ENCODE measurements around the gene CRLF2.
A peak's percentile ranks its signal among the peaks of the same experiment; 100 is the strongest.
"Not testable (repeated sequence)": the region's sequence is repeated elsewhere in the genome, so short reads cannot be mapped to it uniquely, and the experiment has no call there.

CRLF2 gene

GRCh38 chrX:1215123-1215823, 2.8 kb upstream of the CRLF2 start:
- H3K4me3 ChIP-seq (ENCODE audit: low read depth, low read length) = no peak overlapping the region

GRCh38 chrX:1213971-1214370, 1.5 kb upstream of the CRLF2 start:
- H3K4me3 ChIP-seq (ENCODE audit: low read depth, low read length) = no peak overlapping the region

DNA sequence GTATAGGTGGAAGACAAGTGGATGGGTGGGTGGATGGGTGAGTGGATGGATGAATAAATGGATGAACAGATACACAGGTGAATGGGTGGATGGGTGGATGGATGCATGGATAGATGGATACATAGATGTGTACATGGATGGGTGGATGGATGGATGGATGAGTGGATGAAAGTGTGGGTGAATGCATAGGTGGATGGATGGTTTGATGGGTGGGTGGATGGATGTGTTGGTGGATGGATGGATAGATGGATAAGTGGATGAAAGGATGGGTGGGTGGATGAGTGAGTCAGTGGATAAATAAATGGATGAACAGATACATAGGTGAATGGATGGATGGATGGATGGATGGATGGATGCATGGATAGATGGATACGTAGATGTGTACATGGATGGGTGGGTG, 1.6 kb downstream of the CRLF2 start:
- H3K4me3 ChIP-seq (ENCODE audit: low read depth, low read length) = no peak overlapping the region

DNA sequence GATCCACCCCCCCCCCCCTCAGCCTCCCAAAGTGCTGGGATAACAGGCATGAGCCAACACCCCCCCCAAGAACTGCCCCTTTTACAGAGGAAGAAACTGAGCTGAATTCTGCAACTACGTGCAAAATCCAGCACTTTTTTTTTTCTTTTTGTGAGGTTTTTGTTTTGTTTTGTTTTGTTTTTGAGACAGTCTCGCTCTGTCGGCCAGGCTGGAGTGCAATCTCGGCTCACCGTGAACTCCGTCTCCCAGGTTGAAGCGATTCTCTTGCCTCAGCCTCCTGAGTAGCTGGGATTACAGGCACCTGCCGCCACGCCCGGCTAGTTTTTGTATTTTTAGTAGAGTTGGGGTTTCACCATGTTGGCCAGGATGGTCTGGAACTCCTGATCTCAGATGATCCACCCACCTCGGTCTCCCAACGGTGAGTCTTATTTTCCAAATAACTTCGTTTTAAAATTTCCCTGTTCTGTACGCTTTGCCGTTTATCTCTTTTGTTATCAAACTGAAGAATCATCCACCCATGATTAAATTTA, 4.9 kb downstream of the CRLF2 start:
- no peak overlapping the region for H3K4me3 ChIP-seq (ENCODE audit: low read depth, low read length)

DNA sequence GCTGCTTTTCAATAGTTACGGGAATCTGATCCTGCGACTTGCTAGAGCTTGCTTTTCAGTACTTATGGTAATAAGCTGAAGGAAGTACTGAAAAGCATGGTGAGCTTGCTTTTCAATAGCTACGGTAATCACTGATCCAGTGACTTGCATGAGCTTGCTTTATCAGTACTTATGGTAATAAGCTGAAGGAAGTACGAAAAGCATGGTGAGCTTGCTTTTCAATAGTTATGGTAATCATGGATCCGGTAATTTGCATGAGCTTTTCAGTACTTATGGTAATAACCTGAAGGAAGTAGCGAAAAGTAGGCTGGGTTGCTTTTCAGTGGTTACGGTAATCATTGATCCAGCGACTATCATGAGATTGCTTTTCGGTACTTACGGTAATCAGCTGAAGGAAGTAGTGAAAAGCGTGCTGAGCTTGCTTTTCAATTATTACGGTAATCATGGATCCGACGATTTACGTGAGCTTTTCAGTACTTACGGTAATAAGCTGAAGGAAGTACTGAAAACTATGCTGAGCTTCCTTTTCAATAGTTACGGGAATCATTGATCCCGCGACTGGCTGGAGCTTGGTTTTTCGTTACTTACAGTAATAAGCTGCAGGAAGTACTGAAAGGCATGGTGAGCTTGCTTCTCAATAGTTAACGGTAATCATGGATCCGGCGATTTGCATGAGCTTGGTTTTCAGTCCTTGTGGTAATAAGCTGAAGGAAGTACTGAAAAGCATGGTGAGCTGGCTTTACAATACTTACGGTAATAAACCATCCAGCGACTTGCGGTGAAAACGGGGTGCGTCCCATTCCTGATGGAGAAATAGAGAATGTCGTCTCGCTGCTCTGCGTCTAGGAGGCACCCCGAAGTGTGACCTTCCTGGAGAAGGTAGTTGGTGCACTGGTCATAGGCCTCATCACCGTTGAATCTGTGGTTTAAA, 6.5 kb downstream of the CRLF2 start:
- peak overlapping the region; percentile 62 for H3K4me3 ChIP-seq (ENCODE audit: low read depth, low read length)

DNA sequence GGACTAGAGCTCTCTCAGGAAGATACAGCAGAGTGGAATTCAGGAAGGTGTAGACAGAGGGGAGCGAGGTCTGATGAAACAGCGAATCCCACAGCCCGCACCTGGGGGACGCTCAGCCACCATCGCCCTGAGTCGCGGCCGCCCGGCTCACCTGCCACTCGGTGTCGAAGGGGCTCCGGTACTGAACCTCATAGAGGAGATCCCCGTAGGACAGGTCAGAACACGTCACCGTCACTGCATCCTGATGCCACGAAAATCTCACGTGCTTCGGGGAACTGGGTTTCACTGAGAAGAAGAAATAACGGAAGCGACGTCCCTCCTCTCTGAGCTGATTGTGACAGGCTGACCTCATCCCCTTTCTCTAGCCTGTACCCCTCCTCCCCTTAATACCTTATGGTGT, 10.2 kb downstream of the CRLF2 start:
- no peak overlapping the region for H3K4me3 ChIP-seq (ENCODE audit: low read depth, low read length)

- no peak overlapping the region for H3K4me3 ChIP-seq (ENCODE audit: low read depth, low read length)
These were observed 16.0 kb downstream of the CRLF2 start for GRCh38 chrX:1196436-1196835.

- H3K4me3 ChIP-seq (ENCODE audit: low read depth, low read length) = not testable (repeated sequence)
These were observed 20.3 kb downstream of the CRLF2 start for GRCh38 chrX:1192196-1192595.

DNA sequence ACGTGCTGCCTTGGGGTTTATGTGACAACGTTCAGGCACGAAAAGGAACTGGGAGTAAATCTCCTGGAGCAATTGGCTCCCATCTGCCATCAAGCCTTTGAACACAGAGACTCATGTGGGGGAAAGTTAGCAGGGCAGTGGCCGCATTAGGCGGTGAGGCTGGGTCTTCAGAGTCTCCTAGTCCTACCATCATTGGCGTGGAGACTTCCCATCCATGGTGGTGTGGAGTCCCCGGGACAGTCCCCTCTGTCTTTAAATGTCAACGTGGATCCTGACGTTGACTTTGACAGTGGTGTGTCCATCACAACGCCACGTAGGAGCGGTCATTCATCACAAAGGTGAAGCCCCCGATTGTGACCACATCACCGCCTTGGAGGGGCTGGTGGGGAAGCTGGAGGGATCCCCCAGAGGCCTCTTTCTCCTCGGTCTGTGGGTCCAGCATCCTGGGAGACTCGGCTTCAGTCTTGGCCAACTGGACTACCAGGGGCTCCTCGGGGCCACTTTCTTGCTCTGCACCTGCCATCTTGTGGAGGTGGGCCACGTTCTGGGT, 21.8 kb downstream of the CRLF2 start:
- H3K4me3 ChIP-seq (ENCODE audit: low read depth, low read length) = no peak overlapping the region

GRCh38 chrX:1185561-1185960, 26.9 kb downstream of the CRLF2 start:
- no peak overlapping the region for H3K4me3 ChIP-seq (ENCODE audit: low read depth, low read length)

DNA sequence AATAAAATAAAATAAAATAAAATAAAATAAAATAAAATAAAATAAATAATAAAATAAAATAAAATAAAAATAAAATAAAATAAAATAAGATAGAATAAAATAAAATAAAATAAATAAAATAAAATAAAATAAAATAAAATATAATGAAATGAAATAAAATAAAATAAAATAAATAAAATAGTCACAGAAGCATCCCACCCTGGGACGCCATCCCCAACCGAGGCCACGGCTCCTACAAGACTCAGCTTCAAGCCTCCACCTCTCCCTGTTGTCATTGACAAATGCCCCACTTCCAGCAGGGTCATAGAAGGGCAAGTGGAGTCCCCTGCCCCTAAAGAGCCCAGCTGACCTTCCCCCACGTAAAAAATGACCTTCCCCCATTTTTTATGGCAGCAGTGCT, 30.2 kb downstream of the CRLF2 start:
- no peak overlapping the region for H3K4me3 ChIP-seq (ENCODE audit: low read depth, low read length)

DNA sequence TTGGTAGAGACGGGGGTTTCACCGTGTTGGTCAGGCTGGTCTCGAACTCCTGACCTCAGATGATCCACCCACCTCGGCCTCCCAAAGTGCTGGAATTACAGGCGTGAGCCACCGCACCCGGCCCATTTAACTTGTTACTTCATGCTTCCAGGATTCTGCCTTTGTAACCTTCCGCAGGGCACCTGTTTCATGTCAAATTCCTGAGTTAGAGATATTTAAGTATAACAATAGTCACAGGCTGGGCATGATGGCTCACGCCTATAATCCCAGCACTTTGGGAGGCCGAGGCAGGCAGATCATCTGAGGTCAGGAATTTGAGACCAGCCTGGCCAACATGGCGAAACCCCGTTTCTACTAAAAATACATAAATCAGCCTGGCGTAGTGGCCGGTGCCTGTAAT, 30.8 kb downstream of the CRLF2 start:
- not testable (repeated sequence) for H3K4me3 ChIP-seq (ENCODE audit: low read depth, low read length)

DNA sequence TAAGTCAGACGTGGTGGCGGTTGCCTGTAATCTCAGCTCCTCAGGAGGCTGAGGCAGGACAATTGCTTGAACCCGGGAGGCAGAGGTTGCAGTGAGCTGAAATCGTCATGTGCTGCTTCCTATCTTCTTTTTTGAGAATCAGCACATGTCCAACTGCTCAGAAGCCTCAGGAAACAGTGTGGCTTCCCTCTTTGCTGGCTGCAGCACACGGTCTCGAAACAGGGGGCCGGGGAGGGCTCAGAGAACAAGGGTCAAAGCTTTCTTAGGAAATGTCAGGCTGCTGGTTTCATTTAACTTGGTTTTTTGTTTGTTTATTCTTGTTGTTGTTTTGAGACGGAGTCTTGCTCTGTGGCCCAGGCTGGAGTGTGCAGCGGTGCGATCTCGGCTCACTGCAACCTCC, 31.3 kb downstream of the CRLF2 start:
- H3K4me3 ChIP-seq (ENCODE audit: low read depth, low read length) = no peak overlapping the region

GRCh38 chrX:1178580-1179057, 33.8 kb downstream of the CRLF2 start:
- no peak overlapping the region for H3K4me3 ChIP-seq (ENCODE audit: low read depth, low read length)

DNA sequence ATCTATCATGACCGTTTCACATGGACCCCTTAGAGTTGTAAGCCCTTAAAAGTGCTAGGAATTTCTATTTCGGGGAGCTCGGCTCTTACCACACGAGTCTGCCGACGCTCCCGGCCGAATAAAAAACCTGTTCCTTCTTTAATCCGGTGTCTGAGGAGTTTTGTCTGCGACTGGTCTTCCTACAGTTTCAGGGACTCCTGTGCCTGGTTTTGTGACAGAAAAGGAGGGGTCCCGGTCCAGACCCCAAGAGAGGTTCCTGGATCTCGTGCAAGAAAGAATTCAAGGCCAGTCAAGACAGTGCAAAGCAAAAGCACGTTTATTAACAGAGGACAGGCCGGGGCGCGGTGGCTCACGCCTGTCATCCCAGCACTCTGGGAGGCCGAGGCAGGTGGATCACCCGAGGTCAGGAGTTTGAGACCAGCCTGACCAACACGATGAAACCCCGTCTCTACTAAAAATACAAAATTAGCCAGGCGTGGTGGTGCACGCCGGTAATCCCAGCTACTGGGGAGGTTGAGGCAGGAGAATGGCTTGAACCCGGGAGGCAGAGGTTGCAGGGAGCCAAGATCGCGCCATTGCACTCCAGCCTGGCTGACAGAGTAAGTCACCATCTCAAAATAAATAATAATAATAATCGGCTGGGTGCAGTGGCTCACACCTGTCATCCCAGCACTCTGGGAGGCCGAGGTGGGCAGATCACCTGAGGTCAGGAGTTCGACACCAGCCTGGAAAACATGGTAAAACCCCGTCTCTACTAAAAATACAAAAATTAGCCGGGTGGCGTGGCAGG, 35.7 kb downstream of the CRLF2 start:
- H3K4me3 ChIP-seq (ENCODE audit: low read depth, low read length) = not testable (repeated sequence)

DNA sequence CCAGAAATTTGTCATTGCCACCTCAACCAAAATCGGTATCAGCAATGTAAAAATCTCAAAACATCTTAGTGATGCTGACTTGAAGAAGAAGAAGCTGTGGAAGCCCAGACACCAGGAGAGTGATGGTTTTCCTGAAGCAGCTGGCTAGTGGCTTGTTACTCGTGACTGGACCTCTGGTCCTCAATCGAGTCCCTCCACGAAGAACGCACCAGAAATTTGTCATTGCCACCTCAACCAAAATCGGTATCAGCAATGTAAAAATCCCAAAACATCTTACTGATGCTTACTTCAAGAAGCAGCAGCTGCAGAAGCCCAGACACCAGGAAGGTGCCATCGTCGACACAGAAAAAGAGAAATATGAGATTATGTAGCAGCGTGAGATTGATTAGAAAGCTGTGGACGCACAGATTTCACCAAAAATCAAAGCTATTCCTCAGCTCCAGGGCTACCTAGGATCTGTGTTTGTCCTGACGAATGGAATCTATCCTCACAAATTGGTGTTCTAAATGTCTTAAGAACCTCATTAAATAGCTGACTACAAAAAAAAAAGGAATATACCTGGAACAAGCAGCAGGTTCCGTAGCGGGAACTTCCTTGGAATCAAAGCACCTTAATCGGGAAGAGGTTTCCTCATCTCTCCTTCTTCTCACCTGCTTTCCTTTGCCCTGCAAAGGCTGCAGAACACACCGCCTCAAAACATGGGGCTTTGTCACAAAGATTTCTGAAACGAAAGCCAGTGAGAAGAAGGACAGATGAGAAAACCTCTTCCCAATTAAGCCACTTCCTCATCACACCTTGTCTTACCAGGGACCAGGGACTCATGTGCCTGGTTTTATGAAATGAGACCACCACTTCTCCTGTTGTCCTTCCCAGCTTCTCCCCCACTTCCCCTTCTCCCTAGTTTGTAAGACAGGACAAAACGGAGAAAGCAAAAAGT, 37.6 kb downstream of the CRLF2 start:
- H3K4me3 ChIP-seq (ENCODE audit: low read depth, low read length) = not testable (repeated sequence)

GRCh38 chrX:1173435-1173834, 39.0 kb downstream of the CRLF2 start:
- not testable (repeated sequence) for H3K4me3 ChIP-seq (ENCODE audit: low read depth, low read length)

DNA sequence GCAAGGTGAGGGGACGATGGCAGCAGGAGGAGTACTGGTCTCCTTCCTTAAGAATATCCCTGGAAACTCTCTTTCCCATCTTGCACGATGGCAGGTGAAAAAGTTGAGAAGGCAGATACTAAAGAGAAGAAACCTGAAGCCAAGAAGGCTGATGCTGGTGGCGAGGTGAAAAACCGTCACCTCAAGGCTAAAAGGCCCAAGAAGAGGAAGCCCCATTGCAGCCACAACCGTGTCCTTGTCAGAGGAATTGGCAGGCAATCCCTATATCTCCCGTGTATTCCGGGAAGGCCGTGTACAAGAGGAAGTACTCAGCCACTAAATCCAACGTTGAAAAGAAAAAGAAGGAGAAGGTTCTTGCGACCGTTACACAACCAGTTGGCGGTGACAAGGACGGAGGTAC, 40.0 kb downstream of the CRLF2 start:
- H3K4me3 ChIP-seq (ENCODE audit: low read depth, low read length) = no peak overlapping the region

DNA sequence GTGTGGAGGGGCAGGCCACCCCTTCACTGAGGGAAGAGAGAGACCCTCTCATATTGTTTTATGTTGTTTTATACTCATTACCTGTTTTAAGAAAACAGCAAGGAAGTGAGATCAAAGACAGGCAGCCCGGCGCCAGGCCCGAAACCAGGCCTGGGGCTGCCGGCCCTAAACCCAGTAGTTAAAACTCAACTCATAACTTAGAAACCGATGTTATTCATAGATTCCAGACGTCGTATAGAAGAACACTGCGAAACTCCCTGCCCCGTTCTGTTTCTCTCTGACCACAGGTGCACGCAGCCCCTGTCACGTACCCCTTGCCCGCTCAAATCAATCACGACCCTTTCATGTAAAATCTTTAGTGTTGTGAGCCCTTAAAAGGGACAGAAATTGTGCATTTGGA, 40.5 kb downstream of the CRLF2 start:
- not testable (repeated sequence) for H3K4me3 ChIP-seq (ENCODE audit: low read depth, low read length)

DNA sequence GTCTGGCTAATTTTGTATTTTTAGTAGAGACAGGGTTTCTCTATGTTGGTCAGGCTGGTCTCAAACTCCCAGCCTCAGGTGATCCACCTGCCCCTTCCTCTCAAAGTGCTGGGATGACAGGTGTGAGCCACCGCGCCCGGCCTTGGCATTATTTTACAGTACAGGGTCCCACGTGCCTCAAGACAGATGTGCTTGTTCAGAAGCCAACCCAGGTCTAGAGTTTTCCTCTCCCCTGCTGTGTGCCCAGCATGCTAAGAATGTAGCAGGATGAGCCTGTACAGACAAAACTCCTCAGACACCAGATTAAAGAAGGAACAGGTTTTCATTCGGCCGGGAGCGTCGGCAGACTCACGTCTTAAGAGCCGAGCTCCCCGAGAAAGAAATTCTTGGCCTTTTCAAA, 42.2 kb downstream of the CRLF2 start:
- H3K4me3 ChIP-seq (ENCODE audit: low read depth, low read length) = no peak overlapping the region

Measured in iPS-11a (cell line).